Hepatocyte (in vitro differentiated cells): ENCODE data around the gene SETD9. TPM values are rescaled to one million over a fixed set of nuclear protein-coding genes. Genes with fewer than 3 reads are reported as not detected.

Experiments
- DNase-seq: peaks from one replicate; pipeline ENCODE4 v3.0.0-alpha.2; 2016; ENCODE audit warnings: low spot score
- H2AFZ ChIP-seq: fragments of 200-600 bp; sonication (generic); 2 replicates; pipeline ENCODE4 v1.6.0; 2016; ENCODE audit warnings: antibody characterized with exemption, mild to moderate bottlenecking
- H3K27ac ChIP-seq: fragments of 200-600 bp; sonication (generic); 2 replicates; pipeline ENCODE4 v1.5.1; 2016; ENCODE audit warnings: mild to moderate bottlenecking
- H3K27me3 ChIP-seq: fragments of 200-600 bp; sonication (generic); 2 replicates; pipeline ENCODE4 v1.6.1; 2016
- H3K36me3 ChIP-seq: fragments of 200-600 bp; sonication (generic); replicated peaks from 2 replicates; pipeline ENCODE4 v1.5.1; 2016; ENCODE audit warnings: low read depth; ENCODE audit not compliant: insufficient read depth
- H3K4me1 ChIP-seq: fragments of 200-600 bp; sonication (generic); 2 replicates; pipeline ENCODE4 v1.5.1; 2016; ENCODE audit warnings: mild to moderate bottlenecking, moderate library complexity; ENCODE audit not compliant: insufficient read depth
- H3K4me2 ChIP-seq: fragments of 200-600 bp; sonication (generic); 2 replicates; pipeline ENCODE4 v1.6.0; 2016
- H3K4me3 ChIP-seq: fragments of 200-600 bp; sonication (generic); 2 replicates; pipeline ENCODE4 v1.5.1; 2016; ENCODE audit warnings: mild to moderate bottlenecking
- H3K79me2 ChIP-seq: fragments of 200-600 bp; sonication (generic); 2 replicates; pipeline ENCODE4 v1.6.0; 2017; ENCODE audit warnings: mild to moderate bottlenecking
- H3K9me2 ChIP-seq: fragments of 200-600 bp; sonication (generic); replicated peaks from 2 replicates; pipeline ENCODE4 v1.6.0; 2017; ENCODE audit warnings: mild to moderate bottlenecking; ENCODE audit not compliant: insufficient read depth
- H3K9me3 ChIP-seq: fragments of 200-600 bp; sonication (generic); 2 replicates; pipeline ENCODE4 v1.5.1; 2016; ENCODE audit warnings: low read depth, mild to moderate bottlenecking
- H4K20me1 ChIP-seq: fragments of 200-600 bp; sonication (generic); 2 replicates; pipeline ENCODE4 v1.6.0; 2016; ENCODE audit warnings: mild to moderate bottlenecking; ENCODE audit not compliant: insufficient read depth, poor library complexity, severe bottlenecking
- CTCF ChIP-seq: fragments of 200-600 bp; sonication (generic); IDR thresholded peaks from 2 replicates; pipeline ENCODE4 v1.5.1; 2016; ENCODE audit warnings: antibody characterized with exemption, mild to moderate bottlenecking; ENCODE audit not compliant: poor library complexity
- EZH2 ChIP-seq: fragments of 200-600 bp; sonication (generic); IDR thresholded peaks from 2 replicates; pipeline ENCODE4 v1.6.1; 2016; ENCODE audit warnings: antibody characterized with exemption, mild to moderate bottlenecking, borderline replicate concordance
- EZH2phosphoT487 ChIP-seq: fragments of 200-600 bp; sonication (generic); IDR thresholded peaks from one replicate; pipeline ENCODE4 v1.6.1; 2018; ENCODE audit warnings: antibody characterized with exemption, mild to moderate bottlenecking, low read depth, moderate library complexity; ENCODE audit not compliant: unreplicated experiment, severe bottlenecking
- WGBS: methylation state at CpG from one replicate; pipeline ENCODE4 v1.1.6; 2016; ENCODE audit warnings: low lambda C conversion rate; ENCODE audit errors: missing lambda C conversion rate; 5-methylcytosine and 5-hydroxymethylcytosine counted together
- polyA plus RNA-seq: library from polyadenylated mRNA; unstranded; fragments of >200 nt; fragmentation: Nextera tagmentation; extraction: Ambion mirVana; gene quantifications from 2 replicates; pipeline ENCODE4 v1.2.1, GENCODE V29; 2016
- total RNA-seq: library from RNA; depleted of rRNA; stranded (reverse); fragments of >200 nt; gene quantifications from 2 replicates; pipeline ENCODE4 v1.2.3, GENCODE V29; 2014

Gene SETD9, protein sequence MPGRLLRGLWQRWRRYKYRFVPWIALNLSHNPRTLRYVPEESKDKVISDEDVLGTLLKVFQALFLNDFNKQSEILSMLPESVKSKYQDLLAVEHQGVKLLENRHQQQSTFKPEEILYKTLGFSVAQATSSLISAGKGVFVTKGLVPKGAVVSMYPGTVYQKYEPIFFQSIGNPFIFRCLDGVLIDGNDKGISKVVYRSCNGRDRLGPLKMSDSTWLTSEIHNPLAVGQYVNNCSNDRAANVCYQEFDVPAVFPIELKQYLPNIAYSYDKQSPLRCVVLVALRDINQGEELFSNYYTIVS
- total RNA-seq (21.8 and 24.7 TPM in 2 replicates), polyA plus RNA-seq (17.1 and 22.6 TPM in 2 replicates)

DNA sequence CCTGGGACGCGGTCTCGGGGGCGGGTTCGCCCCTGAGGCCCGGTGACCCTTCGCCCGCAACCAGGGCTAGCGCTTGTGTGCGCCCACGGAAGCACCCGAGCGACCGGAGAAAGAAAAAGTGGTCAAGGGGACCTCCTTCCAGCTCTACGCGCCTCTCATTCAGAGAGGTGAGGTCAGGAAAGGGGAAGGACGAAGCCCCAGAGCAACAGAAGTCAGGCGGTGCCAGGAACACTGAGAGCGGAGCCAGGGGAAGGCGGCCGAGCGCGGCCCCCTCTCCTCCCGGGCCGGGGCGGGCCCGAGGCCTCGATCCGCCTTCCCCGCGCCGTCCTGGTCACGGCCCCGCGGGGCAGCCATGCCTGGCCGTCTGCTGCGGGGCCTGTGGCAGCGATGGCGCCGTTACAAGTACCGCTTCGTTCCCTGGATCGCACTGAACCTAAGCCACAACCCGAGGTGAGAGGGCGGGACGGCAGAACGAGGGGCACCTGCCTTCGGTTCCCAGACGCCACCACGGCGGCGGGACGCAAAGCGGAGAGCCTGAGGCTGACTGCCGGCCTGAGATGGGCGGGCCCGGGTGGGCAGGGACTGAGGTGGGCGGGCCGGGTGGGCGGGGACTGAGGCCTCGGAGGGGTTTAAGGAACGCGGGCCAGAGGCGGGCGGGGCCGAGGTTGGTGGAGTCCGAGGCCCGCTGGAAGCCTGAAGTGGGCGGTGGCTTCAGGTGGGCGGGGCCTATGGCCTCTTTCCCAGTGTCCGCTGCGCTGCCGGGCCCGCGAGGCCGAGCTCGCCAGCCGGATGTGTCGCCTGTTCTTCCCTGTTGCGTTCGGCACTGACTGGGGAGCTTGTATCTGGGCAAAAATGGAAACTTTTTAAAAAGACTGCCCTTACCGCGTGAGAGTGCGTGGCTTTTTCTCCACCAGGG lies at the start of gene SETD9:
Gene SETD9 (plus strand): TSS at position 303 of the 916 bp plus-strand sequence. CDS start 50 bp downstream, at position 353.
- peaks cover 14% of the 10 kb centered on the region for H3K79me2 ChIP-seq
- peak within 1 kb of the TSS; percentile 98 for H3K27ac ChIP-seq
- no peaks in the 10 kb centered on the region for H4K20me1 ChIP-seq
- no peaks in the 10 kb centered on the region for H3K9me2 ChIP-seq
- under 1% methylated on average over 64 of the region's 84 CpGs for WGBS
- no peaks in the 10 kb centered on the region for H3K27me3 ChIP-seq
- peak; percentile 100 for DNase-seq
- peak within 1 kb of the TSS; percentile 75 for H3K4me2 ChIP-seq
- H3K36me3 ChIP-seq, result no peaks in the 10 kb centered on the region
- no peaks in the 10 kb centered on the region for H3K9me3 ChIP-seq
- peak within 1 kb of the TSS; percentile 75 for H2AFZ ChIP-seq
- H3K4me3 ChIP-seq, result peak within 1 kb of the TSS; percentile 32
- TF ChIP-seq CTCF, result no peak
- peaks cover 8% of the 10 kb centered on the region for H3K4me1 ChIP-seq

GRCh38 chr5:56861893-56862485 lies 47.4 kb upstream of the SETD9 start:
- H3K4me1 ChIP-seq, result no peaks in the 10 kb centered on the region
- TF ChIP-seq EZH2phosphoT487 (no peak), EZH2 (no peak), CTCF (no peak)
- H3K27ac ChIP-seq, result no peak overlapping the region
- H3K4me3 ChIP-seq, result no peak overlapping the region
- H3K27me3 ChIP-seq, result no peaks in the 10 kb centered on the region
- H3K36me3 ChIP-seq, result peaks cover 4% of the 10 kb centered on the region
- no peak overlapping the region for H3K4me2 ChIP-seq
- peaks cover 65% of the 10 kb centered on the region for H3K79me2 ChIP-seq
- no peaks in the 10 kb centered on the region for H3K9me2 ChIP-seq
- H3K9me3 ChIP-seq, result no peaks in the 10 kb centered on the region
- H2AFZ ChIP-seq, result no peak overlapping the region
- WGBS, result 84% methylated on average over 4 of the region's 4 CpGs
- peaks cover 4% of the 10 kb centered on the region for H4K20me1 ChIP-seq
- no peak for DNase-seq

GRCh38 chr5:56862909-56863308 lies 46.5 kb upstream of the SETD9 start:
- Histone ChIP-seq H3K4me1 (no peaks in the 10 kb centered on the region), H3K79me2 (peaks cover 56% of the 10 kb centered on the region), H3K9me3 (no peaks in the 10 kb centered on the region), H3K36me3 (peaks cover 4% of the 10 kb centered on the region), H3K9me2 (no peaks in the 10 kb centered on the region), H3K27me3 (no peaks in the 10 kb centered on the region), H4K20me1 (peaks cover 4% of the 10 kb centered on the region), H2AFZ (no peak overlapping the region), H3K4me3 (no peak overlapping the region), H3K27ac (no peak overlapping the region), H3K4me2 (no peak overlapping the region)
- no peak for DNase-seq
- TF ChIP-seq CTCF (no peak), EZH2 (no peak), EZH2phosphoT487 (no peak)
- 92% methylated on average over 3 of the region's 3 CpGs for WGBS
